ENCODE measurements around the gene CDIPT. TPM values are rescaled to one million over a fixed set of nuclear protein-coding genes. Genes with fewer than 3 reads are reported as not detected.

CDIPT gene
- total RNA-seq, 1 experiment from 2014 or later = 58.3 TPM

- H2AFZ ChIP-seq (ENCODE audit: low read depth, low read length, poor library complexity, severe bottlenecking) = no peak overlapping the region
- H3K27ac ChIP-seq (ENCODE audit: low read depth, low read length) = no peak overlapping the region
- no peaks in the 10 kb centered on the region for H4K20me1 ChIP-seq (ENCODE audit: insufficient read depth)
- no peak for DNase-seq (ENCODE audit: low read depth, low spot score)
- no peaks in the 10 kb centered on the region for H3K9me3 ChIP-seq (ENCODE audit: control insufficient read depth in 1 of 2, insufficient read depth in 1 of 2, low read depth in 1 of 2, low read length in 2 of 2)
- intact Hi-C loops (cut with micrococcal nuclease) = loop anchor here (5.0 kb wide), 1 partner anchor 47 kb away; the partner anchor contains the start of gene PAGR1
- peaks cover 8 to 9% of the 10 kb centered on the region in 2 experiments; a peak in 2 of 4 replicates for H3K36me3 ChIP-seq (ENCODE audit: control insufficient read depth in 1 of 2, insufficient read depth in 2 of 2, low read length in 2 of 2)
- TF ChIP-seq, protein P1, sequence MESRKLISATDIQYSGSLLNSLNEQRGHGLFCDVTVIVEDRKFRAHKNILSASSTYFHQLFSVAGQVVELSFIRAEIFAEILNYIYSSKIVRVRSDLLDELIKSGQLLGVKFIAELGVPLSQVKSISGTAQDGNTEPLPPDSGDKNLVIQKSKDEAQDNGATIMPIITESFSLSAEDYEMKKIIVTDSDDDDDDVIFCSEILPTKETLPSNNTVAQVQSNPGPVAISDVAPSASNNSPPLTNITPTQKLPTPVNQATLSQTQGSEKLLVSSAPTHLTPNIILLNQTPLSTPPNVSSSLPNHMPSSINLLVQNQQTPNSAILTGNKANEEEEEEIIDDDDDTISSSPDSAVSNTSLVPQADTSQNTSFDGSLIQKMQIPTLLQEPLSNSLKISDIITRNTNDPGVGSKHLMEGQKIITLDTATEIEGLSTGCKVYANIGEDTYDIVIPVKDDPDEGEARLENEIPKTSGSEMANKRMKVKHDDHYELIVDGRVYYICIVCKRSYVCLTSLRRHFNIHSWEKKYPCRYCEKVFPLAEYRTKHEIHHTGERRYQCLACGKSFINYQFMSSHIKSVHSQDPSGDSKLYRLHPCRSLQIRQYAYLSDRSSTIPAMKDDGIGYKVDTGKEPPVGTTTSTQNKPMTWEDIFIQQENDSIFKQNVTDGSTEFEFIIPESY (IDR thresholded peaks at IDR 0.05; ENCODE audit: extremely low read depth, insufficient replicate concordance, low read length) = no peak
- ChIA-PET RAD21 (ENCODE audit: low non-redundant PET in 1 of 2, low total read pairs in 2 of 2, uncharacterized antibody in 2 of 2, unreplicated experiment in 2 of 2) (no interaction called here), CTCF (interaction anchor here (0.5 to 3.0 kb wide), 2 partner anchors 16 to 751 kb away, joined by 3 to 19 read pairs; no protein-coding TSS in a partner anchor), POLR2A (no interaction called here)
- H3K79me2 ChIP-seq (ENCODE audit: insufficient read depth, low read length) = peaks cover 20% of the 10 kb centered on the region
- no peaks in the 10 kb centered on the region for H3K27me3 ChIP-seq (ENCODE audit: insufficient read depth, low read length)
- no TSS peak for BruUV-seq (replicated peaks)
- no peak for ATAC-seq
- peaks cover 0 to 24% of the 10 kb centered on the region in 2 experiments; a peak in 3 of 4 replicates for H3K4me1 ChIP-seq (ENCODE audit: control insufficient read depth in 1 of 2, insufficient read depth in 2 of 2, low read length in 2 of 2)
- no peak overlapping the region for H3K4me2 ChIP-seq (ENCODE audit: low read length)
- H3K9ac ChIP-seq (ENCODE audit: low read length) = no peak overlapping the region
- H3K4me3 ChIP-seq (replicated peaks in 1 of 2; ENCODE audit: low read depth in 1 of 2, low read length in 2 of 2) = no peak overlapping the region
- no peaks in the 10 kb centered on the region for H3K9me2 ChIP-seq (ENCODE audit: insufficient read depth)
Observed at GRCh38 chr16:29864205-29864604, 1.2 kb upstream of the CDIPT start.

DNA sequence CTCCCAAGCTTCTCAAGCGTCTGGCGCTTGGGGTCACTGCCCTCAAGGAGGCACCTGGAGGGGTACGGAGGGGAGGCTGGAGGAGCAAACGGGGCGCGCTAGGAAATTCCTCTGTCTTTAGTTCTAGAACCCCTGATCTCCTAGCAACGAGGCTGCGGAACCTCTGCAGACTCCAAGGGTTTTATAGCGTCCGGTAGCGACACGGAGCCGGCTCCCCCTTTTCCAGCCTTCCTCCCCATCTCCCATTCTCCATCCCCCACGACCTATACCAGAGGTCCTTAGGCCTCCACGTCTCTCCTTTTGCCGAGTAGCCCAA lies 601 bp upstream of the CDIPT start:
- ATAC-seq = no peak
- Histone ChIP-seq H3K4me3 (replicated peaks in 1 of 2; ENCODE audit: low read depth in 1 of 2, low read length in 2 of 2) (peak overlapping the region; percentile 20 to 89), H3K9ac (ENCODE audit: low read length) (peak overlapping the region; percentile 78), H4K20me1 (ENCODE audit: insufficient read depth) (no peaks in the 10 kb centered on the region), H3K9me3 (ENCODE audit: control insufficient read depth in 1 of 2, insufficient read depth in 1 of 2, low read depth in 1 of 2, low read length in 2 of 2) (no peaks in the 10 kb centered on the region), H3K9me2 (ENCODE audit: insufficient read depth) (no peaks in the 10 kb centered on the region), H3K4me1 (ENCODE audit: control insufficient read depth in 1 of 2, insufficient read depth in 2 of 2, low read length in 2 of 2) (peaks cover 0 to 18% of the 10 kb centered on the region in 2 experiments; a peak in 3 of 4 replicates), H3K4me2 (ENCODE audit: low read length) (peak overlapping the region; percentile 77), H3K36me3 (ENCODE audit: control insufficient read depth in 1 of 2, insufficient read depth in 2 of 2, low read length in 2 of 2) (peaks cover 10 to 13% of the 10 kb centered on the region in 2 experiments; a peak in 3 of 4 replicates), H2AFZ (ENCODE audit: low read depth, low read length, poor library complexity, severe bottlenecking) (no peak overlapping the region), H3K27me3 (ENCODE audit: insufficient read depth, low read length) (no peaks in the 10 kb centered on the region), H3K27ac (ENCODE audit: low read depth, low read length) (peak overlapping the region; percentile 15; the same call in 1 of the 2 replicates), H3K79me2 (ENCODE audit: insufficient read depth, low read length) (peaks cover 20% of the 10 kb centered on the region)
- ChIA-PET RAD21 (ENCODE audit: low non-redundant PET in 1 of 2, low total read pairs in 2 of 2, uncharacterized antibody in 2 of 2, unreplicated experiment in 2 of 2) (no interaction called here), CTCF (interaction anchor here (0.8 to 3.0 kb wide), 4 partner anchors 16 to 47 kb away, joined by 3 to 19 read pairs (median 4); partner anchors contain the start of genes ASPHD1 and MVP), POLR2A (interaction anchor here (1.0 to 1.3 kb wide), 2 partner anchors 44 to 155 kb away, joined by 3 to 4 read pairs; partner anchors contain the start of gene MVP)
- TF ChIP-seq, protein P1 (IDR thresholded peaks at IDR 0.05; ENCODE audit: extremely low read depth, insufficient replicate concordance, low read length) = no peak
- TF ChIP-seq SIN3A (IDR thresholded peaks at IDR 0.05; ENCODE audit: low read depth) = no peak
- no peak for TF ChIP-seq JUND (IDR thresholded peaks at IDR 0.05)
- no peak; the same call in 1 of the 2 replicates for TF ChIP-seq RAD21 (IDR thresholded peaks at IDR 0.05; ENCODE audit: low read depth)
- no peak for TF ChIP-seq ATF3 (IDR thresholded peaks at IDR 0.05)
- no peak for TF ChIP-seq TCF7L2 (IDR thresholded peaks at IDR 0.05; ENCODE audit: borderline replicate concordance, extremely low read depth, insufficient read depth, insufficient read length)
- BruUV-seq (replicated peaks) = no TSS peak
- intact Hi-C loops (cut with micrococcal nuclease) = loop anchor here (5.0 kb wide), 1 partner anchor 46 kb away; the partner anchor contains the start of gene PAGR1
- no peak for DNase-seq (ENCODE audit: low read depth, low spot score)

All from HCT116 (cell line).